ENCODE results near the gene SOX5. TPM values are rescaled to one million over a fixed set of nuclear protein-coding genes. Genes with fewer than 3 reads are reported as not detected.

Gene SOX5
- total RNA-seq (2014; rRNA removed; shearing (Covaris generic)): 1.3 and 1.4 TPM in 2 replicates

DNA sequence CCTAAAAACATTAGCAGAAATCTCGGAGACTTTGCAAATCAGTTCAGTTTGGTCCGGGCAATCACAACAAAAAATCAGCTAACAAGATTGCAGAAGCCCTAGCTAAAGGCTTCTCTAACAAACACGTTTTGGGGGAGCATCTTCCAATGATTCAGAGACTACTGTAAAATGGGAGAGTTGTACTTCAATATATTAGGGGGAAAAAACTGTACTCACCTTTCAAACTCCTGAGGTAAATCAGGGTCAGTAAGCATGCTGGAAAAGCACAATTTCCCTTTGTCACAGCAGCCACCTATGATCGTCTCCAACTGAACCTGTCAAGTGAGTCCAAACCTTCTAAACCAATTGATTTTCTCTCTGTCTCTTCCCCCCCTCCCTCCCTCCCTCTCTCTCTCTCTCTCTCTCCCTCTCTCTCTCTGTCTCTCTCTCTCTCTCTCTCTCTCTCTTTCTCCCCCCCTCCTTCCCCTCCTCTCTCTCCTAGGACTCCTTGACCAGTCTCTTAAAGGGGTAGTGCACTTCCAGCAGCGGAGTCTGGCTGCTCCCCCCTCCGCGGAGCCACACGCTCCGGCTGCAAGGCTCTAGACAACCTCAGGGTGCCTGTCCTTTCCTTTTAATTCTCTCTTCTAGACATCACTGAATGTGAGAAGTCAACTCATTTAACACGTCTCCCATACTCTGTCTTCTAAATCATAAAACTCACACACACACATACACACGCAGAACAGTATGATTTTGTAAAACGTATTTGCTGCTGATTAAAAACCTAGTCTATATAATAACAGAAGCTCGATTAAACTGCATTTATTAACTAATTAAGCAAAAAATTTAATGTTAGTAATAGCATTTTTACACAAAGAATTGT, at the start of gene SOX5:
Gene SOX5 (minus strand): TSS at position 323 of the 862 bp plus-strand sequence. CDS start 69 bp downstream, at position 254.
- DNase-seq (ENCODE audit: low read depth): peak; percentile 29

DNA sequence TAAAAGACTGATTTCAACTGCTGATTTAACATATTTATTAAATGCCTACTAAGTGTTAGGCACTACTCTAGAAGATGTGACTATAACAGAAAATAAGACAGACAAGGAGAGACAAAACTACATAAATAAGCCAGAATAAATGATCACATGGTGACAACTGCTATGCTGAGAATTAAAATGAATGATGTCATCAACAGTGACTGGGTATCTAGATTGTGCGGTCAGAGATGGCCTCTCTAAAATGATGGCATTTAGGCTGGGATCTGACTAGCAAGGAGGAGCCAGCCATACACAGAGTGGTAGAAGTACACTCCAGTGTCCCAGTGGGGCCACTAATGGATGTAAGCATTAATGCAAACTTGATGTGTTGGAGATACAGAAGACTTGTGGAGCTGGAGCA, 37.6 kb upstream of the SOX5 start:
- no peak for DNase-seq (ENCODE audit: low read depth)

DNA sequence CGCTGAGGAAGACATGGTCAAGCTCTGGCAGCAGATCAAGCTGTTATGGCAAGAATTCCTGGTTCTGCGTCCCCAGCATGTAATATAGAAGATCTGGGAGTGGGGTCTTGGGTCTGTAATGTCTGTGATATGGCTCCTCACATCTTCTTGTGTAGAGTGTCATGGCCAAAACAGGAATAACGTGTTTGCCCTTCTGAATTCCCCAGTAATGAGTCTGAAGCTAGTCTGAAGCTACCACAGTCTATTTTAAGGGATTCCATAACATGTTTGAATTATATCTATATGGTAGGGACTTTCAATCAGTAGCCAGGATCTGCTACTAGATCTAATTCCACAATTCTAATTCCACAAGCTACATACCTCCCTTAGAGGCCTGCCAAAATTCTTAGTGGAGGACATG, 31.4 kb upstream of the SOX5 start:
- no peak for DNase-seq (ENCODE audit: low read depth)

DNA sequence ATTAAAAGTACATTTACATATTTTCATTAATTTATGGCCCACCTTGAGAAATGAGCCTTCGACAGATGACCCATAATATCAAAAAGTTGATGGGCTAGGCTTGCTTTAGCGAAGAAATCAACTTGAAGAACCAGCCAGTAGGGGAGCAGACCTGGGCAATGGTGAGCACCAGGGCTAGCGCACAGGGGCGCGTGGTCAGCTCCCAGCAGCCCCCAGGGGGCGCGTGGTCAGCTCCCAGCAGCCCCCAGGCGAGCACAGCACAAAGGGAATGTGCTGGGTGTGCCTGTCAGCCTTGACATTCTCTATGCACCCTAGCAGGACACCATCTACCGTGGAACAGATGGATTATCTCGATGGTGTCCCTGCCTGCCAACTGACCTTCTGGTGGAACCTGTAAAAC, 15.3 kb upstream of the SOX5 start:
- no peak for DNase-seq (ENCODE audit: low read depth)

DNA sequence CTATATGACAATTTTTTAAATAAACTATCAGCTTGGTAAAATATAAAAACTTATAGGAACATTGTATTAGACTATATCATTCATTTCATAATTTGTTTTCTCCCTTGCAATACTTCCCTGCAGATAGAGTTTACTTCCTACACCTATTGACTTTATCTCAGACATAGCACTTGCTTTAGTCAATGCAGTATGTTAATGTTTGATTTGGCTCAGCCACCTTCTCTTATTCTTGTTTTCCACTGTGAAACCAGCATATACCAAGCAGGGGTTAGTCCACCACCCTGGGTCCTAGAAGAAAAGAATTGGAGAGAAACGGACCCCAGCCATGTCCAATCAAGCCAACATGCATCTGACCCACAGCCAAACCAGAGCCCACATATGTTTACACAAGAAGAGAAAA, 10.4 kb upstream of the SOX5 start:
- no peak for DNase-seq (ENCODE audit: low read depth)

DNA sequence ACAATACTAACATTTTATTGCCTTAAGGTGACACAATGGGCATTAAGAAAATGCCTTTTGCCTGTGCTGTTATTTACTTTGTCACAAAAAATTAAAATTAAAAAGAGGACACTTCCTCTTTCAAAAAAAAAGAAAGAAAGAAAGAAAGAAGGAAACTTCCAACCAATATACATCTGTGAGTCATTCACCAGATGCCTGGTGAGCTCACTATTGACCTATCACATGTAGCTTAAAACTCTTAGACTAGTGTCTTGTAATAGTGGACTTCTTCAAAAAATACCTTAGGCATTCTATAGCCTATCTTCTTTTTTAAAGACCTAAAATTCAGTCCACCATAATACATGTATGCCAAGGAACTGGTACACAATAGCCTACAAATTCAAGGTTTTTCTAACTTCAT, 4.9 kb upstream of the SOX5 start:
- DNase-seq (ENCODE audit: low read depth): no peak

DNA sequence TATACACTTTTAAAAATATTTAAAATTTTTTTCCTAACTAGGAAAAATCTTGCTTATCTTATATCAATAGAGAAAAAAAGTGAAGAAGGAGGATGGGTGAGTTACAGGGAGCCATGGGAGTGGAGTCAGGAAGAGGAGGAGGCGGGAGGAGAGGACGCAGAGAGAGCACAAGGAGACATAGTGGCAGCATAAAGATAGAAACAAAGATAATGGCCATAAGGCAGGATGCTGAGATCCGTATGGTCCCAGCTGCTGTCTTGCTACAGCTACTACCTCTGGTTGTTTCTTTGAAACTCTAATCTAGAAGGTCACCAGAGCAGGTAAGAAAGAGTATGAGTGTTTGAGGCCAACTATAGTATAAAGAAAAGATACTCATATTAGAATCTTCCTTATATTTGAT, 2.6 kb upstream of the SOX5 start:
- no peak for DNase-seq (ENCODE audit: low read depth)

DNA sequence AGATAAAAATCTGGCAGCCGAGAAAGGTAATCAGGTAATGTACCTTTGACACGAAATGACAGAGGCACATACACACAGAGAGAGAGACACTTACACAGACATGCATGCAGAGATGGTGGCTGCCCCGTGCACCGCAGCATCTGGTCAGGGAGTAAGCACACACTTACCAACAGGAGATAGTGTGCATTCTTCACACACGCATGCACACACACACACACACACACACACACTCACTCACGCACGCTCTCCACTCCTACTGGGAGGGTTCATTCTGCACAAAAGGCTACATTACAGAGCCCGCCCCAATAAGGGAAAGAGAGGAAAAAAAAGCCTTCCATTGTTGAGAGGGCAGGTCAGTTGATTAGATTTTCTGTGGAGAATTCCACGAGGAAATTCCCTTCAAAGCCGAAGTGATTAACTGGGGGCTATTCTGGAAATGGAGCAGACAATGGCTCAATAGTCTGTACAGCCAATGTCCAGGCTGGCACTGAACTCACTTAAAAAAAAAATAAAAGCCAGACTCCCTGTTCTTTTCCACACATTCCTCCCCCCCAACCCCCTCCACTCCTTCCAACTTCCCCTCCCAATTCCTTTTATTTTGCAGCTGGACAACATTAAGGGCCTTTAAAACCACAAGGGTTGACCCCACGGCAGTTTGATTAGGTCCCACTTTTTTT, 1.4 kb upstream of the SOX5 start:
- peak; percentile 35 for DNase-seq (ENCODE audit: low read depth)

DNA sequence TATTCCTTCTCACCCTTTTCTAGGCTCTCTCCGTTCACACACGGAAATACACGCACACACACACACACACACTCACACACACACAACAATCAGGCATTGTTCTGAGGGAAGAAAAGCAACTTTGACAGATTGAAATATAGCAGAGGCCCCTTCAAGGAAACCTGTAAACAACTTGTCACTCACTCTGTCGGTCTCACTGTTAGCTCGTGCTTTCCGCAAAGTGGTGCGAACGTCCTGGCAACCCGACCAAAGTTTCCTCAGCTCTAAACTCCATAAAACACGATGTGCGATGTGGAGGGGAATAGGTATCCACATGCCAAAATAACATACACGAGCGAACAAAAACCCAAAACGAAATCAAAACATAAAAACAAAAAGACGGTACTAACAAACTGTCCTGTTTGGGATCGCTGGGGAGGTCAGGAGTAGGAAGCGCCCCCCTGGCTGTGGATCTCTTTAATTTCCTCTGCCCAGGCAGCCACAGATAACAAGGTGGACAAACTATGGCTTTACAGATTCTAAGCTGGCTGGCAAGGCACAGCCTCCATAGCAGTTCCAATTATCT, 822 bp upstream of the SOX5 start:
- DNase-seq (ENCODE audit: low read depth): no peak

DNA sequence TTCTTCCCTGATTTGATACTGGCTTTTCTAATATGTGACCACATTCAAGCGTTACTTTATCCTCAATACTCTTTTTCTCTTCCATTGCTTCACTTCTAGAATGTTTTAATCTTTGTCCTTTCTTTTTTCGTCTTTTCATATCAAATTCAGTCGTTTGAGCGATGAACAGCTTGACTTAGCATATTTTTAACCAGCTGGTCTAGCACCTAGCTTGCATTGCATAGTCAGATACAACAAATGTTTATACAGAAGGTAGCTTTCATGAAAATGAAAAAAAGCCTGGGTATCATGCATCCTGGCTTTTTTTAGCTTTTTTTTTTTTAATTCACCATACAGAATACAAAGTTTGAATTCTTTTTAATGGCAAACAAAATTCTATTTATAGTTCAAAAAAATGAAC, 1.2 kb downstream of the SOX5 start:
- no peak for DNase-seq (ENCODE audit: low read depth)

DNA sequence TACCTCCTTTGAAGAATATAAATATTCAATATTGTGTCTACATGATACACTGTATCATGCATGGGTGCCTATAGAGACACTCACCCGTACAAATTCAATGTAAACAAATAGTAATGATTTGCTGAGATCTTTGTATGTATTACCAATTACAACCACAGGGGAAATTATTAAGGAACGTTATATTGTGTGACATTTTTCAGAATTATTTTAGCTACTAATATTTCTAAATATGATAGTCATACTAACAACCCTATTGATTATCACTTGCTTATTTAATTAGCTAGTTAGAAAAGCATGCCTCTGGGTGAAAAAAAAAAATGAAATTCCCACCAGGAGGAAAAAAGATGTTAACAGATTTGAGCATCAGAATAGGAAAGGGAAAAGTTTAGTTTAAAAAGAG, 2.1 kb downstream of the SOX5 start:
- DNase-seq (ENCODE audit: low read depth): no peak

DNA sequence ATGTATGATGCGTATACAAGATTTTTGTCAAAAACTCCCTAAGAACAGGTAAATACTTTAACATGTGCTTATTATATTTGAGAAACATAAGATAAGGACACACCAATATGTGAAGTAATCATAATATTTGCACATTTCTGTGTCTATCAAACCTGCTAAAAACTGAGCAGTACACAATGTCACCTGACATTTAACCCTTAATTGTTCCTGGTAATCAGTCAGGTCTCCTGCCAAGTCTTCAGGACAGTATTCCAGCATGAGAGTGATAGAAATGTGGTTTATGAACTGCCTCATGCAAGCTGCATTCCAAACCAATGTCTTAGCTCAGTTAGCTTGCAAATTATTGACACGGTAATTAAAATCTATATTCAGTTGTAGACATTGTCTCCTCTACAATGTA, 4.2 kb downstream of the SOX5 start:
- no peak for DNase-seq (ENCODE audit: low read depth)

DNA sequence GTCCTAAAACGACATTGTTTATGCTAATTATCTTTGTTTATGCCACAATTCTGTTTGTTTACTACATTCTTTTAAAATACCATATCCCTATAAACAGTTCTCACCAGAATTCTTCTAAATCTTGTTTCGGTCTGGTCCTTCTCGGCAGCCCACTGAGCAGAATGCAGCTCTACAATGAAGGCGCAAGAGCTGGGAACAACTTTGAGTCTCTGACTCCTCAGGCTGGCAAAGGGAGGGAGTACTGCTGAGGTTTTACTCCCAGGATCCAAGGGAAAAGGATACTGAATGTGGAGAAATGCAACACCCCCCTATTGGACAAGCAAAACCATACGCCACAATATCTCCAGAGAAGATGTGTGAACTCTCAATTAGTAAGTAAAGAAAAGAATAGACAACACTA, 5.4 kb downstream of the SOX5 start:
- DNase-seq (ENCODE audit: low read depth): no peak

DNA sequence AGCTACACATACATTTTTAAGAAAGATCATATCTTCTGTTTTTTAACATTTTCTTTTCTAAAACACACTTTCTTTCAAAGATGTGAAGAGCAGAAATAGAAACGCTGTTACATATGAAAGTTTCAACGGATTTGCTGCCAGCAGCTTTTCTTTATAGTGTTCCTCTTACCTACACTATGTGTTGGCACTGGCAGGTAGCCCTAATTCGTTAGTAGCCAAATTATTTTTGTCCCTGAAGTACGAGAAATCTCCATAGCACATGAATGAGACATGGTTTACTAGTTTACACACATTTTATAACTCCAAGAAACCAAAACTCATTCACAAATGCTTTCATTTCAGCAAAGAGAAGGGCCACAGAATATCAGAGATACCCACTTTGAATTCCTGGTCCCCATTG, 6.6 kb downstream of the SOX5 start:
- DNase-seq (ENCODE audit: low read depth): no peak

DNA sequence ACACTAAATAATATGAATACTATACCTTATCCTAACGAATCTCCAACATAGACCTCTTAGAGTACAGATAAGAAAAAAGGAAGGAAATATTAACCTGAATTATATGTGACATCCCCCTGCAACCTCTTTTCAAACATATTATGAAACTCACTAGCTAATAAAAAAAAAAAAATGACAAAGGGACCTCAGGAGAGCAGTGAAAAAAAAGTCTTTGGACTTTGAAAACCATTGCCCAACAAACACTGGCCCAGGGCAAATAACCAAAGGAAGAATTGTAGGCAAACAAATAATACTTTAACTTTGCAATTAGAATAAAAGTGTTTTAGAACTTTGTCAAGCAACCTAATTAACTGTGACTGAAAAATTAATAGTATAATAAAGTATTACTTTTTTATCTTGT, 7.7 kb downstream of the SOX5 start:
- DNase-seq (ENCODE audit: low read depth): no peak

DNA sequence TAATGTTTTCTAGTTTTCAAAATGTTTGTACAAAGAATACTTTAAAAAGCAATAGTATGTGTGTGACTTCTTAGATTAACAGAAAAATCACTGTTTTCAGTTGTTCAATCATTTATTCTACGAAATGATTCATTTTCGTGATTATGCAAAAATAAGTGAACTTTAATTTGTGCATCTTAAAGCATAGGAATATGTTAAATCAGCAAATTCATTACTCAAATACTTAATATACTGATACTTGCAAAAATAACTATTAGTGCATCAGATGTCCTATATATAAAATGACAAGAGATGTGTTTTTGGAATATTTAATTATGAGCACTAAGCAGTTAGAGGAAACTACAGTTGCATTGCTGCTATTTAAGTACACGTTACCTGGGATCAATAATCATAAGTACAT, 11.0 kb downstream of the SOX5 start:
- DNase-seq (ENCODE audit: low read depth): no peak

DNA sequence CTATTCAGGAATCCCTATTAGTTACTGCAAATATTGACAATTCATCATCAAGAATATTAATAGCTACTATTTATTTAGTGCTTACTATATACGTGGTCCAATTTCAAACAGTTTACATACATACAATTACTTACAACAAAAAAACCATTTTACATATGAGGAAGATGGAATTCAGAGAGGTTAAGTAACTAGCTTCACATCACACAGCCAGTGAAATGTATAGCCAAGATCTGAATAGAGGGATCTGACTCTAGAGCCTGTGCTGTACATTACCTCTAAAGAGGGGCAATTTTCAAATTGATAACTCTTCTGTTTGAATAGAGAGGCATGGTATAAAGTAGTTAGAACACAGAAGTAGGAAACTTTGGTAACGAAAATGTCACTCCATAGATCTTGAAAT, 18.3 kb downstream of the SOX5 start:
- no peak for DNase-seq (ENCODE audit: low read depth)

DNA sequence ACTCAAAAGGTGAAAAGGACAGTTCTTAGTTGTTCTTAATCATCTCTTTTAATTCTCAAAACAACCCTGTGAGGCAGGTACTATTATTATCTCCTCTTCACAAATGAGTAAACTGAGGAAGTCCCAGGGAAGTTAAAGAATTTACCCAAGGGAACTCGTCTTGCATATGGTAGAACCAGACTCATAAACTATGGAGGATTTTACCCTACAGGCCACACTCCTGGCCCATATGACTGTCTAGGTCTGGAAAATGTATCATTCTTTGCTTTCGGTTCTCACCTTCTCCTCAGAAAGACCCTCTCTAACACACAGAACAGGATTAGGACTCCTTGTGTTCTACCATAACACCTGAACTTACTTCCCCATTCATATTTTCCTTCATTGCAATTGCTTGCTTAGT, 18.9 kb downstream of the SOX5 start:
- no peak for DNase-seq (ENCODE audit: low read depth)

DNA sequence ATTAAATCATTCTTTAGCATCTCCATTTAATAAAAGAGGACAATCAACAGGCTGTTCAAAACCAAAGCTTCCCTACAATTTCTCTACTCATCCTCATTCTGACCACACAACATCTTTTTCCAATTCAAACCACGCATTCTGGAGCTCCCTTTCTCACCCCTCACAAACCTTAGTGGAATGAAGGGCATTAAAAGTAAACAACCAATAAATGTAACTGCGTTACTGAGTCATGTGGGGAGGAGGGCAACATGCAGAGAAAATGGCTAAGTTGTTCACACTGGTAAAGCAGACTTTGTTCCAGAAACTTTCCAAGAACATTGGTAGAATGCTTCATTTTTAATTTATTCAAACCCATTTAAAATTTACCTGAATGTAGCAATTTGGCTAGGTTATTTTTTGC, 19.6 kb downstream of the SOX5 start:
- peak; percentile 25 for DNase-seq (ENCODE audit: low read depth)

DNA sequence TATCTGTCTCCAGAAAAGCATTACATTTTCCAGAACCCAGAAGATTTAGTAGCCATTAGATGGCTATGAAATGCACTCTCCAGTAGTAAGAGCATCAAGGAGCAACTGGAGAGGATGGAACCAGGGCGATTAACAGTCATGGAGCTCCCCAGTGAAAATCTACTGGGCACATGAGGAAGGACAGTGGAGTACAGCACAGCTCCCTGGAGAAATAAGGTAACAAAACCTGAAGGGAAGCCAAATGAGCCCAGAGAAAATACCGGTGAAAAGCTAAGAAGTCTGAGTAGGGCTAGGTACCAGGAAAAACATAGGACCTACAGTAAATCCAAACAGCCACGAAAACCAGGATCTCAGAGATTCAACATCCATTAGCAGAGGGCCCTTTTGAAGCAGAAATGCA, 21.6 kb downstream of the SOX5 start:
- DNase-seq (ENCODE audit: low read depth): no peak

DNA sequence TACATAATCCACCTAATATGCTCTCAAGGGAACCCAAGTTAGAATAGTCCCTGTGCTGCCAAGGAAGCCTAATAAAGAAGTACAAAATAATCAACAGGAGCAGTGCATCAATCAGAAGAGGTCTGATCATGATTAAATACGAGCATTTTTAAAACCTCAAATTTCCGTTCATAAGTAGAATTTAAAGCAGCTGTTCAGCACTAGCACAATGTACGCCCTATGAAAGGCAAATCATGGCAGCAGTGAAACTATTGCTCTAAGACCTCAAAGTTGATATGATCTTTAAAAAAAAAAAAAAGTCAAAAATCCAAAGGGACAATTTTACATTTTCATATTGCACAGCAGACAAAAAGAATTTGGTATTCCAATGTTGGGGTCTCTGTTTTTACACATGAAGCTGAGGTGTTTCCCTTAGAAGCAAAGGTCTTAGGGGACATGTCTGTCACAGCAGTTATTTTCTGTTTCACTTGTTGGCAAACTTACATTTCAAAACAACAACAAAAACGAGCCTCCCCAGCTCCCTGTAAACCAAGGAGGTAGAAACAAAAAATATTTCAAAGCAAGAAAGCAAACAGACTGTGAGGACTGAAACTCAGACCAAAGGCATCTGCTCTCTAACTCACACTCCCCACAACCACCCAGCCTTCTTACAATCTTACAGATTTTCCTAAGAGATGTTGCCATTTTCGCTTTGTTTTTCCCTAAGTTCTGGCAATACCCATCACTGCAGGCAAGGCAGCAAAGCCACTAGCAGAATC, 28.2 kb downstream of the SOX5 start:
- DNase-seq (ENCODE audit: low read depth): no peak

DNA sequence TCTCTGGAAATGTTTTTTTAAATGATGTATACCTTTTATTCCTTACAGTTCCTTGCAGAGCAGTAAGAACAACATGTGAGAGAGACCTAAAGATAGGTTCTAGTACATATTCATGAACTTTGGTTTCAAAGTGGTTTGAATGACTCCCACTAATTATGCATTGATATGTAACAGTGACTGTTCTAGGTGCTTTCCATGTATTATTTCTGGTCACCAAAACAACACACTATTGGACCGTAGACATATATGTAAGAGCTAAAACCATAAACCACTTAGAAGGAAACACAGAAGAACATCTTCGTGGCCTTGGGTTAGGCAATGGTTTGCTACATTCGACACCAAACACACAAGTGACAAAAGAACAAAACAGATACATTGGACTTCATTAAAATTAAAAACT, 37.9 kb downstream of the SOX5 start:
- no peak for DNase-seq (ENCODE audit: low read depth)
